HUES48 (cell line): Measurements from ENCODE around the gene TEDC1.

ENCODE experiments used
- H3K27ac ChIP-seq: one replicate; pipeline ENCODE4 v1.7.0; 2013; ENCODE audit warnings: low read depth, low read length, inconsistent platforms
- H3K27me3 ChIP-seq: 2 replicates; pipeline ENCODE4 v1.6.1; 2013; ENCODE audit warnings: mild to moderate bottlenecking, low read length; ENCODE audit not compliant: control insufficient read depth, insufficient read depth
- H3K36me3 ChIP-seq: 2 replicates; pipeline ENCODE4 v1.6.1; 2013; ENCODE audit warnings: low read length; ENCODE audit not compliant: control insufficient read depth, insufficient read depth
- H3K4me1 ChIP-seq: 2 replicates; pipeline ENCODE4 v1.6.1; 2013; ENCODE audit warnings: mild to moderate bottlenecking, low read length; ENCODE audit not compliant: control insufficient read depth, insufficient read depth
- H3K4me3 ChIP-seq: 2 replicates; pipeline ENCODE4 v1.5.1; 2013; ENCODE audit warnings: mild to moderate bottlenecking, low read depth, low read length
- H3K9ac ChIP-seq: 2 replicates; pipeline ENCODE4 v1.6.1; 2013; ENCODE audit warnings: mild to moderate bottlenecking, low read depth, low read length, moderate library complexity
- H3K9me3 ChIP-seq: 2 replicates; pipeline ENCODE4 v1.6.1; 2013; ENCODE audit warnings: low read length; ENCODE audit not compliant: control insufficient read depth, insufficient read depth

TEDC1 gene

GRCh38 chr14:105481886-105482457 lies 9.1 kb upstream of the TEDC1 start:
- Histone ChIP-seq H3K4me1 (peaks cover 15% of the 10 kb centered on the region), H3K9me3 (no peaks in the 10 kb centered on the region), H3K27me3 (peaks cover 87% of the 10 kb centered on the region), H3K36me3 (no peaks in the 10 kb centered on the region), H3K9ac (peak overlapping the region; percentile 34; the same call in 1 of the 2 replicates), H3K4me3 (no peak overlapping the region), H3K27ac (no peak overlapping the region)

- H3K4me3 ChIP-seq = no peak overlapping the region
- H3K27me3 ChIP-seq = peaks cover 87% of the 10 kb centered on the region
- H3K27ac ChIP-seq = no peak overlapping the region
- H3K9ac ChIP-seq = no peak overlapping the region
- no peaks in the 10 kb centered on the region for H3K36me3 ChIP-seq
- no peaks in the 10 kb centered on the region for H3K9me3 ChIP-seq
- peaks cover 15% of the 10 kb centered on the region for H3K4me1 ChIP-seq
Measured at GRCh38 chr14:105482486-105483110, 8.4 kb upstream of the TEDC1 start.

DNA sequence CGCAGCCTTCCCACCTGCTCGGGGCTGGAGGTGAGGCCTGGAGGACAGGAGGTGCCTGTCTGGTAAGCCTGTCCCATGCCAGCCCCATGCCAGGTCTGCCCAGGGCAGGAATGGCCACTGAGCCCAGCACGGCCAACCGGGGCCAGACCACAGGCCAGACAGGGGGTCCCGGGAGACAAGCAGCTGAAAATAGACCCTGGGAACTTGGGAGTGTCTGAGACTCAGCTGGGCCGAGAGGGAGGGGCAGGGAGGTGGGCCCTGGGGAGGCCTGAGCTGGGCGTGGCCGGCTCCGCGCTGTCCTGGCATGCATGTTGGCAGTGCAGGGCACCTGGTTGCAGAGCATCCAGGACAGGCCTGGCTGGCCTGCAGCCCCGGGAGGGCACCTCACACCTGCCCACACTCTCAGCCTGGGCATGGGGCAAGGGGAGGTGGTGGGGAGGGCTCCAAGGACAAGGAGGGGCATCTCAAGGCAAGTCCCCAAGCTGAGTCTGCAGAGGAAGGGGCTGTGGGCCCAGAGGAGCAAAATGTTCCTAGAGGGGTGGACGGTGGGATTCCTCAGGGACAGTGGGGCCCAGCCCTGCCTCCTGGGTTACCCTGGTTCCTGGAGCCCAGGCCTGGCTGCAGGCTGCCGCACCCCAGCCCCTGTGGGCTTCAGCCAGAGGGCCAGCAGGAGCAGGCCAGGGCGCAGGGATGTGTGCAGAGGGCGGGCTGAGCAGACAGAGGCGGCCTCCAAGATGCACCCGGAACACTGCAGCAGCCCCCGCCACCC lies 7.6 kb upstream of the TEDC1 start:
- no peak overlapping the region for H3K9ac ChIP-seq
- no peak overlapping the region for H3K27ac ChIP-seq
- H3K4me3 ChIP-seq = no peak overlapping the region
- H3K36me3 ChIP-seq = no peaks in the 10 kb centered on the region
- H3K9me3 ChIP-seq = no peaks in the 10 kb centered on the region
- H3K4me1 ChIP-seq = peaks cover 15% of the 10 kb centered on the region
- peaks cover 87% of the 10 kb centered on the region for H3K27me3 ChIP-seq

DNA sequence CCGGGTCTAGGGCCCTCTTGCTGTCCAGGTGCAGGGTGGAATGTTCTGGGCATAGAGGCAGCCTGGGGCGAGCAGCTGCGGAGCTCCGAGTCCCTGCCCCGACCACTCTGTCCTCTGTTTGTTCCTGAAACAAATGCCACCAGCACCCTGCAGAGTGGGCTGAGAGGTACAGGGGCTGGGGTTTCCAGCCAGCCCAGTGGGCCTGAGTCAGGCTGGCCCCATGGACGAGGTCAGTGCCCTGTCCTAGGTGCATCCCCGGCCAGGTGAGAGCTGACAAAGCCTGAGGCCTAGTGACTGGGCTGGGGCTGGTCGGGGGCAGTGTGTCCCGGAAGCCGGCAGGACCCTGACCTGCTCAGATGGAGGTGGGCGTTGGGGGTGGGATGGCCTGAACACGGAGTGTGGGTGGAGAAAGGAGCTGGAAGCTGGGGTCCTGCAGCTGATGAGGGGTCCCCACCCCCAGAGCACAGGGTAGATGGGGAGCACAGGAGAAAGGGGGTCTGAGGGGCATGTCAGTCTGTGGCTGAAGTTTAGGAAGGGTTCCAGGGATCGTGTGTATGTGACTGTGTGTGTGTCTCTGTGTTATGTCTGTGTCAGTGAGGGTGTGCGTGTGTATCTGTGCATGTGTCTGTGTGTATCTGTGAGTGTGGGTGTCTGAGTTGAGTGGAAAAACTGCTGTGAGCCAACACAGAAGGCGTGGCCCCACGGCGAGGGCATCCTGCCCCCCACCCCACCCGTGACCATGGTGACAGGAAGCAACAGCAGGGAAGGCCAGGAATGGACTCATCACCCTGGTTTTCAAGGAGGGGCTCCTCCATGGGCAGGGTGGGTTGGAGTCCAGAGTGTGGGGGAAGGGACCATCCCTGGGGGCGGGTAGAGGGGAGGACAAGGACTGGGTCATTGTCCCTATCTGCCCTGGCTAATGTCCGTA lies 6.7 kb upstream of the TEDC1 start:
- H3K27ac ChIP-seq = no peak overlapping the region
- H3K4me3 ChIP-seq = no peak overlapping the region
- H3K27me3 ChIP-seq = peaks cover 88% of the 10 kb centered on the region
- H3K4me1 ChIP-seq = peaks cover 15% of the 10 kb centered on the region
- H3K9ac ChIP-seq = no peak overlapping the region
- H3K9me3 ChIP-seq = no peaks in the 10 kb centered on the region
- H3K36me3 ChIP-seq = no peaks in the 10 kb centered on the region

DNA sequence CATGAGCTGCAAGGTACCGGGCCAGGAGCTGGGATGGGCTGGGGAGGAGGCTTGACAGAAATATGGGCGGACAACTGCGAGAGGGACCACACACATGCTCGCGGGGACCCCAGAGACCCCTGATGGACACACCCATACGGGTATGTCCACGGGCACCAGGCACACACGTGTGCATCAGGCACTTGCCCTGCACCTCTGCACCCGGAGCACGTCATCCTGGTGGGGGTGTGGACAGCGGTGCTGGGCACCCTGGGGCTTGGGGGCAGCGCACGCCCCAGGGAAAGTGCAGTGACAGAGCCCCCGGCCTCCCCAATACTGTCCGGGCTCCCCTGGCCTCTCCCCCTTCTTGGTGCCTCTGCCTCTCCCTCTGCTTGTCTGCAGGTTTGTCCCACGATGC lies 6.1 kb upstream of the TEDC1 start:
- Histone ChIP-seq H3K9ac (no peak overlapping the region), H3K4me1 (peaks cover 10% of the 10 kb centered on the region), H3K27me3 (peaks cover 87% of the 10 kb centered on the region), H3K9me3 (no peaks in the 10 kb centered on the region), H3K36me3 (no peaks in the 10 kb centered on the region), H3K27ac (no peak overlapping the region), H3K4me3 (no peak overlapping the region)

GRCh38 chr14:105485739-105486162 lies 5.3 kb upstream of the TEDC1 start:
- Histone ChIP-seq H3K4me3 (no peak overlapping the region), H3K36me3 (no peaks in the 10 kb centered on the region), H3K9me3 (no peaks in the 10 kb centered on the region), H3K27me3 (peaks cover 82% of the 10 kb centered on the region), H3K4me1 (peaks cover 10% of the 10 kb centered on the region), H3K9ac (no peak overlapping the region), H3K27ac (no peak overlapping the region)

DNA sequence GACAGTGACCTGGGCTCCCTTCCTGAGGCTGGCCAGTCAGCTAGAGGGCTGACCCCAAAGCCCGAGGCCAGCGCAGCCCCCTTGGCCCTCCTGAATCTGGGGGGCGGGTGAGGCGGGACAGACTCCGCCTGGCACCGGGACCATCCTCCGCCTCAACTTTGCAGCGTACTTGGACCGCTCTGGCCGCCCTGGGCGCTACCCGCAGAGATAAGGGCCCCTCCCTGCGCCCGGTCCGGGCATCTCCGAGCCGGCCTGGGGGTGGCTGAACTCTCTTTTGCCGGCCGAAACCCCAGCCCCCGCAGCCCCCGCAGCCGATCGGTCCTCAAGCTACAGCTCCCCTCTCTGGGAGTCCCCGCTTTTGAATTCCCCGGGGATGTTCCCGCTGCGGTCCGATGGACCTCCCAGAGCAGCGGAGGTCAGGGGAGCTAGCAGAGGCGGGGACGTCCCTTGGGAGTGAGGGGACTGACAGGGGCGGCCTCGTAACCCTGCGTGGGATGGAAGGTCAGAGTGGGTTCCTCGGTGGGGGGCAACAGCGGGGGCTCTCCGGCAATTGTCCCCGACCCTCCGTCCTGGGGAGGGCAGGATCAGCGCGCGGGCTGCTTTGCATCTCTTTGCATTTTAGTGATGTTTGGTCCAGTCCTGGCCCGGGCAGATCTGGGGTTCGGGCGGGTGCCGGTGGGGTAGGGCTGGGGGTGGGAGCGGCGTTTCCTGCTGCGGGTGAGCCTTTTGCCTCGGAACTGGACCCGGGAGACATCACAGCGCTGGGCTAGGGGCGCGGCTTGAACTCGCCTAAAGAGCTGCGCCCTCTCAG lies 4.7 kb upstream of the TEDC1 start, which contains the start of gene CRIP1:
Gene CRIP1 (plus strand): TSS at position 724 of the 811 bp plus-strand sequence. CDS start 374 bp downstream, outside the sequence.
- Histone ChIP-seq H3K27me3 (peaks cover 76% of the 10 kb centered on the region), H3K4me1 (peaks cover 5% of the 10 kb centered on the region), H3K9ac (no peak within 1 kb of the TSS), H3K9me3 (no peaks in the 10 kb centered on the region), H3K36me3 (no peaks in the 10 kb centered on the region), H3K4me3 (peak within 1 kb of the TSS; percentile 41), H3K27ac (no peak within 1 kb of the TSS)

DNA sequence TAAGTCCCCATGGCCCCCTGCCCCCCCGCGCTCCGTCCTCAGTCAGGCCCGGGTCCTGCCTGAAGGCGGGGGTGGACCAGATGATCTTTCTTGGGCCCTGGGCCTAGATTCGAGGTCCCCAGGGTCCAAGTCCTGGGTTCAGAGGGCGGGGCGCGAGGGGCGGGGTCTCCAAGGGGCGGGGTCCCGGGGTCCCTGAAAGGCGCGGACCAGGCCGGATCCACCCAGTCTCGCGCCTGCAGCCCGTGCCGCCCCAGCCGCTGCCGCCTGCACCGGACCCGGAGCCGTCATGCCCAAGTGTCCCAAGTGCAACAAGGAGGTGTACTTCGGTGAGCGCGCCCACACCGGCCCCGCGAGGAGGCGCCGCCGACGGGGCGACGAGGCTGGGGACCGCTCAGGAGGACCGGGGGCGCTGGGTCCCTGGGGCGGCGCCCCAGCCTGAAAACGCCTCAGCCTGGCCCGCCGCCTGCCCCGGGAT lies 4.0 kb upstream of the TEDC1 start:
- H3K9ac ChIP-seq = no peak overlapping the region
- H3K36me3 ChIP-seq = no peaks in the 10 kb centered on the region
- peaks cover 71% of the 10 kb centered on the region for H3K27me3 ChIP-seq
- H3K4me1 ChIP-seq = peaks cover 4% of the 10 kb centered on the region
- H3K9me3 ChIP-seq = peaks cover 3% of the 10 kb centered on the region; the same call in 1 of the 2 replicates
- no peak overlapping the region for H3K27ac ChIP-seq
- peak overlapping the region; percentile 41 for H3K4me3 ChIP-seq

- Histone ChIP-seq H3K4me3 (peak overlapping the region; percentile 41), H3K4me1 (no peaks in the 10 kb centered on the region; the same call in 1 of the 2 replicates), H3K27ac (no peak overlapping the region), H3K9me3 (peaks cover 3% of the 10 kb centered on the region; the same call in 1 of the 2 replicates), H3K36me3 (no peaks in the 10 kb centered on the region), H3K9ac (no peak overlapping the region), H3K27me3 (peaks cover 66% of the 10 kb centered on the region)
Measured at GRCh38 chr14:105487449-105487985, 3.5 kb upstream of the TEDC1 start.
